Kidney tubule cell (primary cell): ENCODE results near the gene RAB6B.
A peak's percentile ranks its signal among the peaks of the same experiment; 100 is the strongest.

Source experiments
- DNase-seq: peaks from one replicate; pipeline ENCODE4 v3.0.0-alpha.2; 2018; ENCODE audit warnings: low spot score

The RAB6B gene

GRCh38 chr3:133895208-133896001 is at the start of gene RAB6B:
Gene RAB6B, minus strand, starts transcription at chr3:133895882. Its CDS starts 416 bp downstream, at chr3:133895466.
- peak; percentile 48 for DNase-seq

GRCh38 chr3:133944641-133945380 is 49.1 kb upstream of the RAB6B start:
- peak; percentile 84 for DNase-seq

GRCh38 chr3:133944181-133944580 is 48.5 kb upstream of the RAB6B start:
- DNase-seq: peak; percentile 81

- DNase-seq: peak; percentile 91
Measured at GRCh38 chr3:133943639-133944141, 48.0 kb upstream of the RAB6B start.

- no peak for DNase-seq
Measured at GRCh38 chr3:133943031-133943535, 47.4 kb upstream of the RAB6B start.

- no peak for DNase-seq
Measured at GRCh38 chr3:133941415-133941821, 45.7 kb upstream of the RAB6B start.

- DNase-seq: no peak
Measured at GRCh38 chr3:133940536-133940935, 44.9 kb upstream of the RAB6B start.

GRCh38 chr3:133939463-133939835 is 43.8 kb upstream of the RAB6B start:
- DNase-seq: no peak

GRCh38 chr3:133938770-133939462 is 43.2 kb upstream of the RAB6B start:
- DNase-seq: no peak

- DNase-seq: no peak
Measured at GRCh38 chr3:133937756-133938601, 42.3 kb upstream of the RAB6B start.

- no peak for DNase-seq
Measured at GRCh38 chr3:133937061-133937686, 41.5 kb upstream of the RAB6B start.

GRCh38 chr3:133935843-133936769 is 40.4 kb upstream of the RAB6B start:
- no peak for DNase-seq

GRCh38 chr3:133934996-133935842 is 39.5 kb upstream of the RAB6B start:
- no peak for DNase-seq

- no peak for DNase-seq
Measured at GRCh38 chr3:133934073-133934970, 38.6 kb upstream of the RAB6B start.

- no peak for DNase-seq
Measured at GRCh38 chr3:133933097-133934024, 37.7 kb upstream of the RAB6B start.

GRCh38 chr3:133932009-133932408 is 36.3 kb upstream of the RAB6B start:
- DNase-seq: no peak

- no peak for DNase-seq
Measured at GRCh38 chr3:133931084-133931483, 35.4 kb upstream of the RAB6B start.
